ENCODE results near the gene CDC27. TPM values are rescaled to one million over a fixed set of nuclear protein-coding genes. Genes with fewer than 3 reads are reported as not detected.
"Not testable (repeated sequence)": the region's sequence is repeated elsewhere in the genome, so short reads cannot be mapped to it uniquely, and the experiment has no call there.

CDC27 gene
- total RNA-seq, 1 donor from 2014 or later, result 72.1 TPM

GRCh38 chr17:47077576-47077975 is 111.5 kb downstream of the CDC27 start:
- intact Hi-C loops (cut with DNase I), result no loop called here
- H3K9me3 ChIP-seq, result no peaks in the 10 kb centered on the region
- H3K4me3 ChIP-seq, result no peak overlapping the region
- no peak for ATAC-seq
- H3K27me3 ChIP-seq, result no peaks in the 10 kb centered on the region
- no peak for DNase-seq
- no peaks in the 10 kb centered on the region for H3K36me3 ChIP-seq
- TF ChIP-seq CTCF (IDR thresholded peaks at IDR 0.05), result no peak
- no peak overlapping the region for H3K27ac ChIP-seq
- H3K4me1 ChIP-seq, result no peaks in the 10 kb centered on the region

GRCh38 chr17:47076171-47076570 is 112.9 kb downstream of the CDC27 start:
- no peaks in the 10 kb centered on the region for H3K27me3 ChIP-seq
- no peak for DNase-seq
- no peak for ATAC-seq
- no peaks in the 10 kb centered on the region for H3K9me3 ChIP-seq
- no peak overlapping the region for H3K4me3 ChIP-seq
- H3K4me1 ChIP-seq, result no peaks in the 10 kb centered on the region
- TF ChIP-seq CTCF (IDR thresholded peaks at IDR 0.05), result no peak
- no peak overlapping the region for H3K27ac ChIP-seq
- no peaks in the 10 kb centered on the region for H3K36me3 ChIP-seq
- intact Hi-C loops (cut with DNase I), result no loop called here

GRCh38 chr17:47074361-47074760 is 114.7 kb downstream of the CDC27 start:
- DNase-seq; H3K27me3 ChIP-seq; ATAC-seq; H3K4me1 ChIP-seq; H3K36me3 ChIP-seq; intact Hi-C loops (cut with DNase I); H3K27ac ChIP-seq; H3K4me3 ChIP-seq; H3K9me3 ChIP-seq: not testable (repeated sequence)

- H3K4me1 ChIP-seq; H3K27ac ChIP-seq; DNase-seq; H3K36me3 ChIP-seq; H3K27me3 ChIP-seq; ATAC-seq; H3K4me3 ChIP-seq; H3K9me3 ChIP-seq; intact Hi-C loops (cut with DNase I): not testable (repeated sequence)
These were observed 115.5 kb downstream of the CDC27 start for GRCh38 chr17:47073629-47074028.

- no peaks in the 10 kb centered on the region for H3K4me1 ChIP-seq
- DNase-seq (no peak), ATAC-seq (peak; percentile 68)
- no peak for TF ChIP-seq CTCF (IDR thresholded peaks at IDR 0.05)
- no peaks in the 10 kb centered on the region for H3K9me3 ChIP-seq
- no peaks in the 10 kb centered on the region for H3K27me3 ChIP-seq
- H3K27ac ChIP-seq, result no peak overlapping the region
- H3K36me3 ChIP-seq, result no peaks in the 10 kb centered on the region
- intact Hi-C loops (cut with DNase I), result no loop called here
- H3K4me3 ChIP-seq, result no peak overlapping the region
These were observed 116.2 kb downstream of the CDC27 start for GRCh38 chr17:47072886-47073285.

- H3K27ac ChIP-seq, result peak overlapping the region; percentile 11
- H3K9me3 ChIP-seq; ATAC-seq; H3K27me3 ChIP-seq; DNase-seq; H3K36me3 ChIP-seq; H3K4me3 ChIP-seq; intact Hi-C loops (cut with DNase I); H3K4me1 ChIP-seq: not testable (repeated sequence)
These were observed 117.9 kb downstream of the CDC27 start for GRCh38 chr17:47071171-47071570.

- H3K36me3 ChIP-seq; intact Hi-C loops (cut with DNase I); DNase-seq; H3K4me3 ChIP-seq; H3K27ac ChIP-seq; H3K27me3 ChIP-seq; H3K9me3 ChIP-seq; H3K4me1 ChIP-seq: not testable (repeated sequence)
- ATAC-seq, result peak; percentile 53
These were observed 118.8 kb downstream of the CDC27 start for GRCh38 chr17:47070266-47070665.

Other genes starting within 250 kb of the CDC27 start
- 0.38 TPM for gene RPRML, start 210.0 kb downstream of the CDC27 start, total RNA-seq
- 2.2 TPM for gene MYL4, start 20.1 kb upstream of the CDC27 start, total RNA-seq
- gene ITGB3, start 64.5 kb upstream of the CDC27 start, total RNA-seq, result 6.6 TPM
- 11.8 TPM for gene EFCAB13, start 134.7 kb upstream of the CDC27 start, total RNA-seq

All from upper lobe of right lung (tissue), 1 donor.